ENCODE measurements around the gene BMERB1. TPM values are rescaled to one million over a fixed set of nuclear protein-coding genes. Genes with fewer than 3 reads are reported as not detected.
A peak's percentile ranks its signal among the peaks of the same experiment; 100 is the strongest.

BMERB1 gene
- total RNA-seq, 1 donor from 2014 or later: 75.3 TPM

DNA sequence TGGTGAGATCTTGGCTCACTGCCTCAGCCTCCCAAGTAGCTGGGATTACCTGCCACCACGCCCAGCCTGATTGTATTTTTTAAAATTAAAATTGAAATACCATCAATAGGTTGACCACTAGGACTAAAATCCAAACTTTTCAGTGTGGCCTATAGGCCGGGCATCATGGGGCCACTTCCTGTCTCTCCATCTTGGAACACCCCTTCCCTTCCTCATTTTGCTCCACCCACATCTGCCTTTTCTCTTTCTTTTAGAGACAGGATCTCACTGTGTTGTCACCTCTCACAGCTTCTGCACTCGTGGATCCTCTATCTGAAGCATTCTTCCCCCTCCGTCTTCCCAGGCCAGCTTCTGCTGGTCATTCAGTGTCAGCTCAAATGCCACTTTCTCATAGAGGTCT lies 57.0 kb downstream of the BMERB1 start:
- no peak for DNase-seq
- H3K27me3 ChIP-seq (ENCODE audit: low read depth): no peaks in the 10 kb centered on the region
- TF ChIP-seq, protein P1, sequence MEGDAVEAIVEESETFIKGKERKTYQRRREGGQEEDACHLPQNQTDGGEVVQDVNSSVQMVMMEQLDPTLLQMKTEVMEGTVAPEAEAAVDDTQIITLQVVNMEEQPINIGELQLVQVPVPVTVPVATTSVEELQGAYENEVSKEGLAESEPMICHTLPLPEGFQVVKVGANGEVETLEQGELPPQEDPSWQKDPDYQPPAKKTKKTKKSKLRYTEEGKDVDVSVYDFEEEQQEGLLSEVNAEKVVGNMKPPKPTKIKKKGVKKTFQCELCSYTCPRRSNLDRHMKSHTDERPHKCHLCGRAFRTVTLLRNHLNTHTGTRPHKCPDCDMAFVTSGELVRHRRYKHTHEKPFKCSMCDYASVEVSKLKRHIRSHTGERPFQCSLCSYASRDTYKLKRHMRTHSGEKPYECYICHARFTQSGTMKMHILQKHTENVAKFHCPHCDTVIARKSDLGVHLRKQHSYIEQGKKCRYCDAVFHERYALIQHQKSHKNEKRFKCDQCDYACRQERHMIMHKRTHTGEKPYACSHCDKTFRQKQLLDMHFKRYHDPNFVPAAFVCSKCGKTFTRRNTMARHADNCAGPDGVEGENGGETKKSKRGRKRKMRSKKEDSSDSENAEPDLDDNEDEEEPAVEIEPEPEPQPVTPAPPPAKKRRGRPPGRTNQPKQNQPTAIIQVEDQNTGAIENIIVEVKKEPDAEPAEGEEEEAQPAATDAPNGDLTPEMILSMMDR (IDR thresholded peaks at IDR 0.05; ENCODE audit: borderline replicate concordance): no peak
- H3K36me3 ChIP-seq: no peaks in the 10 kb centered on the region
- no peaks in the 10 kb centered on the region for H3K9me3 ChIP-seq (replicated peaks)
- intact Hi-C loops (cut with micrococcal nuclease): no loop called here
- no peak overlapping the region for H3K27ac ChIP-seq (replicated peaks)
- H3K4me3 ChIP-seq: no peak overlapping the region
- peaks cover 47% of the 10 kb centered on the region for H3K4me1 ChIP-seq

DNA sequence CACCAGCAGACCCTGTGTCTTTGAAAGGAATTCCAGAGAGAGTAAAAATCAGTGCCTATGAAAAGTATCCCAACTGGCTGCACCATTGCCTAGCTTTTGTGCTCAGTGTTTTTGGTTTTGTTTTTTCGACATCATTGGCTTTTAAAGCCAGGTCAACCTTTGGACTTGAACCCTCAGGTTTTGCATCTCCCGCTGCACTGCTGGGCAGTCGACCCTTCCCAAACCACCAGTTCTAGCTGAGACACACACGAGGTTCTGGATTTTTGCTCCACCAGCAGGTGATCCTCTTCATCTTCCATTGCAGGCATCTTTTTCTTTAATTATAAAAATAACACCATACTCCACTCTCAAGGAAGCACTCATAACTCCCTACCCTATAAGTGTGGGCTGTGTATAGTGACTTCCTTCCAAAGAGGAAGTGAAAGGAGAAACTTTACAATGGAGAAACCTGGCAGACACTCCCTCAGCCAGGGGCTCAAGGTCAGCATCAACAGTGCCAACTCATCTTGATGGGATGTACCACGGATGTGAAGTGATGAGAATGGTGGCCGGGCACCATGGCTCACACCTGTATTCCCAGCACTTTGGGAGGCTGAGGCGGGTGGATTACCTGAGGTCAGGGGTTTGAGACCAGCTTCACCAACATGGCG lies 57.8 kb downstream of the BMERB1 start:
- H3K4me1 ChIP-seq: peaks cover 47% of the 10 kb centered on the region
- no peaks in the 10 kb centered on the region for H3K36me3 ChIP-seq
- TF ChIP-seq, protein P1 (IDR thresholded peaks at IDR 0.05; ENCODE audit: borderline replicate concordance): no peak
- H3K27me3 ChIP-seq (ENCODE audit: low read depth): no peaks in the 10 kb centered on the region
- H3K27ac ChIP-seq (replicated peaks): no peak overlapping the region
- H3K4me3 ChIP-seq: no peak overlapping the region
- no peaks in the 10 kb centered on the region for H3K9me3 ChIP-seq (replicated peaks)
- intact Hi-C loops (cut with micrococcal nuclease): no loop called here
- no peak for DNase-seq

DNA sequence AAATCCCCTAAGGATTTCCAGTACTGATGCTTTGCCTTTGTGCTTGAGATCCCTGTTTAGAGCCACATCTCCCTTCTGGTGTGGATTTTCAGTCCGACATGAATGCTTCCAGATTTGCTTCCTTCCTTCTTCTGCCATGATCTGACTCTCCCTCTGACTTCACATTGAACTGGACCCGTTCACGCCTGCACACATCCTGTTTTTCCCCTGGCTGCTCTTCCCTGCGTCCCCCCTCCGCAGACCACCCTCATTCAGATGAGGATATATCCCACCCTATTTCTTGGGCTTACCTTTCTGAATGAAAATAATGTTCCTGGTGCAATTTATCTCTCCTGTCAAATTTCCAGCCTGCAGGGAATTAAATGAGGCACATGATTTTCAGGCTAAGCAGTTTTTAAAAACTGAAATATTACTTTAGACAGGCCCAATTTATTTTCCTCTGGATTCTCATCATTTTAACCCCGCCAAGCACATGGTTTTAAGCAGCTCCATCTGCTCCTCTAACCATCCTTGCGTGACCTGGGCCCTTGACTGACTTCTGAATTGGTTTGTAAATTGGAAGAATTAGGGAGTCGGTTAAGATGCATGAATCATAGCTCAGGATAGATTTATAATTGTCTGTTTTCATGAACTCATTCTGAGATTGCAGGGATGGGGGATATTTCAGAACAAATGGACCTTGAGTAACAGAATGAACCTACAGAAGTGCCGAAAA lies 59.2 kb downstream of the BMERB1 start:
- H3K27me3 ChIP-seq (ENCODE audit: low read depth): no peaks in the 10 kb centered on the region
- TF ChIP-seq, protein P1 (IDR thresholded peaks at IDR 0.05; ENCODE audit: borderline replicate concordance): no peak
- no peak overlapping the region for H3K4me3 ChIP-seq
- DNase-seq: no peak
- no peaks in the 10 kb centered on the region for H3K36me3 ChIP-seq
- no peaks in the 10 kb centered on the region for H3K9me3 ChIP-seq (replicated peaks)
- peak overlapping the region; percentile 61 for H3K27ac ChIP-seq (replicated peaks)
- peaks cover 47% of the 10 kb centered on the region for H3K4me1 ChIP-seq
- intact Hi-C loops (cut with micrococcal nuclease): no loop called here

DNA sequence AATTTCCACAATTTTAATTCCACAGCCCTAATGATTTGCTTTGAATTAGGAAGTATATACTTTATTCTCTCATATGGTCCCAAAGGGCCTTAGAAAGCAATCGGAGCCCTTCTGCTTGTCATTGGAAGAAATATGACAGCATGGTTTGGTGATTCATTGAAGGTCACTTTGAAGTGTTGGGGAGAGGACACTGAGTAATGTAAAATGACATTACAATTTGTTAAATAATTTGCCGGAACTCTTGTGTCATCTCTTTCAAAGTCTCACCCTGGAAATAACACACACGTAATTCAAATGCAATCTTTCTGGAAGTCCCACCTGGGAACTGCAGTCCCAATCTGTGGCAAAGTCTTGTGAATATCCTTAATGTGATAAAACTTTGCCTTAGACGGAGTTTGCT lies 59.8 kb downstream of the BMERB1 start:
- Histone ChIP-seq H3K36me3 (no peaks in the 10 kb centered on the region), H3K4me3 (no peak overlapping the region), H3K27ac (replicated peaks) (peak overlapping the region; percentile 61), H3K9me3 (replicated peaks) (no peaks in the 10 kb centered on the region), H3K27me3 (ENCODE audit: low read depth) (no peaks in the 10 kb centered on the region), H3K4me1 (peaks cover 41% of the 10 kb centered on the region)
- intact Hi-C loops (cut with micrococcal nuclease): no loop called here
- DNase-seq: no peak
- TF ChIP-seq, protein P1 (IDR thresholded peaks at IDR 0.05; ENCODE audit: borderline replicate concordance): no peak

DNA sequence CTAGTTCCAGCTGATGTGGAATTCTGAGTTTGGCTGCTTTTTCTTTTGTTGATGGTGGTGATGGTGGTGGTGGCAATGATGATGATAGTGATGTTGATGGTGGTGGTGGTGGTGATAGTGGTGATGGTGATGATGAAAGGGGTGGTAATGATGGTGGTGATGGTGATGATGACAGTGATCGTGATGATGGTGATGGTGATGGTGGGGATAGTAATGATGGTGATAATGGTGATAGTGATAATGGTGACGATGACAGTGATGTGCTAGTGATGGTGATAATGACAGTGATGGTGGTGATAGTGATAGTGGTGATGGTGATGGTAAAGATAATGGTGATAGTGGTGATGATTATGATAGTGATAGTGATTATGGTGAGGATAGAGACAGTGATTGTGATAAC lies 61.5 kb downstream of the BMERB1 start:
- no peaks in the 10 kb centered on the region for H3K9me3 ChIP-seq (replicated peaks)
- H3K4me3 ChIP-seq: no peak overlapping the region
- no peak for DNase-seq
- no peaks in the 10 kb centered on the region for H3K36me3 ChIP-seq
- no peak overlapping the region for H3K27ac ChIP-seq (replicated peaks)
- H3K27me3 ChIP-seq (ENCODE audit: low read depth): no peaks in the 10 kb centered on the region
- intact Hi-C loops (cut with micrococcal nuclease): no loop called here
- peaks cover 26% of the 10 kb centered on the region for H3K4me1 ChIP-seq
- TF ChIP-seq, protein P1 (IDR thresholded peaks at IDR 0.05; ENCODE audit: borderline replicate concordance): no peak
